ENCODE results near the gene CDRT4. TPM values are rescaled to one million over a fixed set of nuclear protein-coding genes. Genes with fewer than 3 reads are reported as not detected.

Gene CDRT4
- polyA plus RNA-seq, 1 experiment, result 5.9 TPM

DNA sequence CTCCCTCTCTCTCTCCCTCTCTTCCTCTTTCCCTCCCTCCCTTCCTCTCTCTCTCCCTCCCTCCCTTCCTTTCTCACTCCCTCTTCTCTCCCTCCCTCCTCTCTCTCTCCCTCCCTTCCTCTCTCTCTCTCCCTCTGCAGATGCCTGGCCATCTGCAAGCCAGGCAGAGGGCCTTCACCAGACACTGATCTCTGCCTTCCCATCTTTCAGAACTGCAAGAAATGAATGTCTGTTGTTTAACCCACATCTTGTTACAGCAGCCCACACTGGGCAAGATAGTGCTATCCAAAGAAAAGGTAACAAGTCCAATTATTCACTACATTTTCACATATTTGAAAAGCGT is 26.2 kb upstream of the CDRT4 start:
- ChIA-PET CTCF (interaction anchor here (2.6 kb wide), 1 partner anchor 10 kb away, joined by 15 read pairs; no protein-coding TSS in a partner anchor), POLR2A (no interaction called here)
- no peak overlapping the region for H3K4me3 ChIP-seq (ENCODE audit: low read depth, low read length)
- H3K27me3 ChIP-seq (ENCODE audit: control insufficient read depth, insufficient read depth, low read length), result no peaks in the 10 kb centered on the region
- DNase-seq (ENCODE audit: low read depth), result no peak
- TF ChIP-seq, protein P1, sequence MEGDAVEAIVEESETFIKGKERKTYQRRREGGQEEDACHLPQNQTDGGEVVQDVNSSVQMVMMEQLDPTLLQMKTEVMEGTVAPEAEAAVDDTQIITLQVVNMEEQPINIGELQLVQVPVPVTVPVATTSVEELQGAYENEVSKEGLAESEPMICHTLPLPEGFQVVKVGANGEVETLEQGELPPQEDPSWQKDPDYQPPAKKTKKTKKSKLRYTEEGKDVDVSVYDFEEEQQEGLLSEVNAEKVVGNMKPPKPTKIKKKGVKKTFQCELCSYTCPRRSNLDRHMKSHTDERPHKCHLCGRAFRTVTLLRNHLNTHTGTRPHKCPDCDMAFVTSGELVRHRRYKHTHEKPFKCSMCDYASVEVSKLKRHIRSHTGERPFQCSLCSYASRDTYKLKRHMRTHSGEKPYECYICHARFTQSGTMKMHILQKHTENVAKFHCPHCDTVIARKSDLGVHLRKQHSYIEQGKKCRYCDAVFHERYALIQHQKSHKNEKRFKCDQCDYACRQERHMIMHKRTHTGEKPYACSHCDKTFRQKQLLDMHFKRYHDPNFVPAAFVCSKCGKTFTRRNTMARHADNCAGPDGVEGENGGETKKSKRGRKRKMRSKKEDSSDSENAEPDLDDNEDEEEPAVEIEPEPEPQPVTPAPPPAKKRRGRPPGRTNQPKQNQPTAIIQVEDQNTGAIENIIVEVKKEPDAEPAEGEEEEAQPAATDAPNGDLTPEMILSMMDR (IDR thresholded peaks at IDR 0.05; ENCODE audit: insufficient read depth, low read depth, low read length), result no peak
- peaks cover 1% of the 10 kb centered on the region for H3K36me3 ChIP-seq (ENCODE audit: control insufficient read depth, insufficient read depth, low read length)

GRCh38 chr17:15492791-15493692 is 25.6 kb upstream of the CDRT4 start:
- DNase-seq (ENCODE audit: low read depth), result no peak
- TF ChIP-seq, protein P1 (IDR thresholded peaks at IDR 0.05; ENCODE audit: insufficient read depth, low read depth, low read length), result no peak
- CTCF ChIA-PET, result interaction anchor here (0.8 to 2.6 kb wide), 2 partner anchors 10 to 232 kb away, joined by 3 to 15 read pairs; no protein-coding TSS in a partner anchor
- no peaks in the 10 kb centered on the region for H3K27me3 ChIP-seq (ENCODE audit: control insufficient read depth, insufficient read depth, low read length)
- H3K36me3 ChIP-seq (ENCODE audit: control insufficient read depth, insufficient read depth, low read length), result peaks cover 1% of the 10 kb centered on the region
- H3K4me3 ChIP-seq (ENCODE audit: low read depth, low read length), result no peak overlapping the region
- POLR2A ChIA-PET, result no interaction called here

GRCh38 chr17:15492186-15492585 is 24.8 kb upstream of the CDRT4 start:
- DNase-seq (ENCODE audit: low read depth), result no peak
- POLR2A ChIA-PET, result no interaction called here
- Histone ChIP-seq H3K4me3 (ENCODE audit: low read depth, low read length) (no peak overlapping the region), H3K27me3 (ENCODE audit: control insufficient read depth, insufficient read depth, low read length) (no peaks in the 10 kb centered on the region), H3K36me3 (ENCODE audit: control insufficient read depth, insufficient read depth, low read length) (peaks cover 1% of the 10 kb centered on the region)
- TF ChIP-seq, protein P1 (IDR thresholded peaks at IDR 0.05; ENCODE audit: insufficient read depth, low read depth, low read length), result no peak
- CTCF ChIA-PET, result interaction anchor here (2.6 kb wide), 1 partner anchor 11 kb away, joined by 15 read pairs; no protein-coding TSS in a partner anchor

- peak; percentile 40 for DNase-seq (ENCODE audit: low read depth)
- ChIA-PET CTCF (interaction anchor here (1.0 to 1.3 kb wide), 3 partner anchors 12 to 229 kb away, joined by 3 to 5 read pairs (median 3); no protein-coding TSS in a partner anchor), POLR2A (interaction anchor here (0.5 kb wide), 1 partner anchor 890 kb away, joined by 20 read pairs; the partner anchor contains the start of gene UBB)
- no peak overlapping the region for H3K4me3 ChIP-seq (ENCODE audit: low read depth, low read length)
- TF ChIP-seq, protein P1 (IDR thresholded peaks at IDR 0.05; ENCODE audit: insufficient read depth, low read depth, low read length), result no peak
- no peaks in the 10 kb centered on the region; the same call in 1 of the 2 replicates for H3K36me3 ChIP-seq (ENCODE audit: control insufficient read depth, insufficient read depth, low read length)
- no peaks in the 10 kb centered on the region for H3K27me3 ChIP-seq (ENCODE audit: control insufficient read depth, insufficient read depth, low read length)
Observed at GRCh38 chr17:15490634-15491261, 23.3 kb upstream of the CDRT4 start.

DNA sequence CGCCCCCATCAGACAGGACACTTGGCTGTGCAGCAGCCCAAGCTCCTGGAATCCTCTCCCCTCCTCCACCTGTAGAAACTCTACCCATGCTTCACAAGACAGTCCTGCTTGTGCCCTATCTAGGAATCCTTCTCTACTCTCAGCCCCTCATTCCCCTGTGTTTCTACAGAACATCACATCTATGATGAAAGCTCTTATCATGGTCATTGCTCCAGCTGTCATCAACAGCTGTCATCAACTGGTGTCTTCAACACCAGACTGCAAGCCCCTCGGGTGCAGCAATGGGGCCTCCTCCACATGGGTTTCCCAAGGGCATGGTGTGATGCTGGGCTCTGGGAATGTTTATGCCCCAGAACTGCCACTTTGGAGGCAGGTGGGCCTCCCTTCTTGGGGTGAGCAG is 21.1 kb upstream of the CDRT4 start:
- H3K4me3 ChIP-seq (ENCODE audit: low read depth, low read length), result no peak overlapping the region
- DNase-seq (ENCODE audit: low read depth), result no peak
- ChIA-PET CTCF (interaction anchor here (0.7 to 1.7 kb wide), 3 partner anchors 10 to 14 kb away, joined by 3 to 4 read pairs (median 4); no protein-coding TSS in a partner anchor), POLR2A (no interaction called here)
- TF ChIP-seq, protein P1 (IDR thresholded peaks at IDR 0.05; ENCODE audit: insufficient read depth, low read depth, low read length), result no peak
- H3K27me3 ChIP-seq (ENCODE audit: control insufficient read depth, insufficient read depth, low read length), result no peaks in the 10 kb centered on the region
- no peaks in the 10 kb centered on the region; the same call in 1 of the 2 replicates for H3K36me3 ChIP-seq (ENCODE audit: control insufficient read depth, insufficient read depth, low read length)
